Mucosa of descending colon (tissue), 3 donors: ENCODE data around the gene KCTD5. TPM values are rescaled to one million over a fixed set of nuclear protein-coding genes. Genes with fewer than 3 reads are reported as not detected.
"Not testable (repeated sequence)": the region's sequence is repeated elsewhere in the genome, so short reads cannot be mapped to it uniquely, and the experiment has no call there.

ENCODE experiments used
- ATAC-seq: fragments of 200-7000 bp; cut with Tn5 transposase; one replicate; pipeline ENCODE4 v1.9.1; 2020; ENCODE audit warnings: mild to moderate bottlenecking, moderate library complexity
- DNase-seq, 3 donors: peaks; one replicate each; pipeline ENCODE4 v3.0.0-alpha.2; 2020
- H3K36me3 ChIP-seq: fragments of 200-600 bp; one replicate; pipeline ENCODE4 v1.8.0; 2021; ENCODE audit warnings: low read depth, mild to moderate bottlenecking
- H3K4me1 ChIP-seq: fragments of 200-600 bp; one replicate; pipeline ENCODE4 v1.8.0; 2021; ENCODE audit warnings: low read depth, mild to moderate bottlenecking
- H3K4me3 ChIP-seq: fragments of 200-600 bp; one replicate; pipeline ENCODE4 v1.8.0; 2021; ENCODE audit warnings: mild to moderate bottlenecking
- H3K9me3 ChIP-seq: fragments of 200-600 bp; one replicate; pipeline ENCODE4 v1.8.0; 2021; ENCODE audit warnings: mild to moderate bottlenecking
- CTCF ChIP-seq: fragments of 200-600 bp; IDR thresholded peaks from one replicate; pipeline ENCODE4 v1.8.0; 2022; ENCODE audit warnings: antibody characterized with exemption, mild to moderate bottlenecking
- intact Hi-C, 2 donors: fragments of 100-400 bp; cut with DNase I in 1 of 2; cut with micrococcal nuclease in 1 of 2; formaldehyde crosslinking; loops; one replicate each; pipeline versions ENCODE4 v1.11.0 to v1.11.1; 2022; cut with DNase I, micrococcal nuclease
- total RNA-seq, 3 donors: library from RNA; stranded (reverse); fragmentation: NEBNext Ultra II Directional in 2 of 3; extraction: Animal tissue kit (Norgen Biotek cat#: 25700) in 2 of 3; gene quantifications; one replicate each; pipeline versions ENCODE4 v1.2.1 to v1.2.4, GENCODE V29; 2021 to 2023
- donor health status: DM: no; HTN: no; CAD: no; lungs with moderate emphysema.
- donor health status: DM: no; HTN: no; CAD: no.
- donor health status: DM: no; HTN: yes; CAD: no.

The KCTD5 gene
- total RNA-seq, 3 donors from 2014 or later, result 28.2 to 80.7 (median 48.5) TPM

DNA sequence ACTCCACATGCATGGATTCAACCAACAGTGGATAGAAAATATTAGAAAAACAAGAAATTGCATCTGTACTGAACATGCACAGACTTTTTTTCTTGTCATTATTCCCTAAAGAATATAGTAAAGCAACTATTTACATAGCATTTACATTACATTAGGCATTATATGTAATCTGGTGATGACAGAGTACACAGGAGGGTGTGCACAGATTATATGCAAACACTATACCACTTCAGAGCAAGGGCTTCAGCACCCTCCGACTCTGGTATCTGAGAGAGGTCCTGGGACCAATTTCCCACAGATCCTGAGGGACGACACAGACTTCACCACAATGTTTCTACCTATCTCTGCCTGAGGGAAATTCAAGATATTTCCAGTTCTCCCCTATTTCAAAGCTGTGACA lies 25.3 kb upstream of the KCTD5 start:
- TF ChIP-seq CTCF, result no peak
- DNase-seq, result no peak

DNA sequence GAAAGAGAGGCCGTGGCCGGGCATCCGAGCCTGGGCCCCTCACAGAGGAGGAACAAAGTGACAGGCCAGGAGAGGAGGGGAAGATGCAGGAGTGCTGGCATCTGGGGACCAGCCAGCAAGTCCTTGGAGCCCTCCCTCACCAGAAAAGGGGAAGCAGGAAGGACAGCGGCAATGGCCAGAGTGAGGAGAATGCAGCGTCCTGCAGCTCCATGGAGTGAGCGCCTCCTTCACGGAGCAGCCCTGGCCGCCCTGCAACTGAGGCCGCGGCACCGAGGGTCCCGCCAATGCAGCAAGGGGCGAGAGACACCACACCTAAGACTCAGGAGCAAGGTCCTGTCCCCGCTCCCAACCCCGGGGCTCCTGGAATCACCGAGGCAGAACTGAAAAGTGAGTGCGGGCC lies 24.5 kb upstream of the KCTD5 start:
- peaks cover 18% of the 10 kb centered on the region for H3K4me1 ChIP-seq
- H3K4me3 ChIP-seq, H3K9me3 ChIP-seq, DNase-seq, H3K36me3 ChIP-seq, ATAC-seq, intact Hi-C loops: not testable (repeated sequence)

More for the DNA sequence above, 25.3 kb upstream of the KCTD5 start:
- no peak overlapping the region for H3K4me3 ChIP-seq
- H3K4me1 ChIP-seq, result peaks cover 18% of the 10 kb centered on the region
- intact Hi-C loops, result no loop called here
- no peaks in the 10 kb centered on the region for H3K9me3 ChIP-seq
- peak; percentile 16 for ATAC-seq
- no peaks in the 10 kb centered on the region for H3K36me3 ChIP-seq

- ATAC-seq, result peak; percentile 83
- DNase-seq, result peak; percentile 40 to 74 (median 58)
- H3K36me3 ChIP-seq, intact Hi-C loops, H3K9me3 ChIP-seq, H3K4me3 ChIP-seq: not testable (repeated sequence)
- H3K4me1 ChIP-seq, result peaks cover 28% of the 10 kb centered on the region
Observed at GRCh38 chr16:2659560-2659959, 22.8 kb upstream of the KCTD5 start.

GRCh38 chr16:2660014-2660662 lies 22.2 kb upstream of the KCTD5 start:
- ATAC-seq, intact Hi-C loops: not testable (repeated sequence)

DNA sequence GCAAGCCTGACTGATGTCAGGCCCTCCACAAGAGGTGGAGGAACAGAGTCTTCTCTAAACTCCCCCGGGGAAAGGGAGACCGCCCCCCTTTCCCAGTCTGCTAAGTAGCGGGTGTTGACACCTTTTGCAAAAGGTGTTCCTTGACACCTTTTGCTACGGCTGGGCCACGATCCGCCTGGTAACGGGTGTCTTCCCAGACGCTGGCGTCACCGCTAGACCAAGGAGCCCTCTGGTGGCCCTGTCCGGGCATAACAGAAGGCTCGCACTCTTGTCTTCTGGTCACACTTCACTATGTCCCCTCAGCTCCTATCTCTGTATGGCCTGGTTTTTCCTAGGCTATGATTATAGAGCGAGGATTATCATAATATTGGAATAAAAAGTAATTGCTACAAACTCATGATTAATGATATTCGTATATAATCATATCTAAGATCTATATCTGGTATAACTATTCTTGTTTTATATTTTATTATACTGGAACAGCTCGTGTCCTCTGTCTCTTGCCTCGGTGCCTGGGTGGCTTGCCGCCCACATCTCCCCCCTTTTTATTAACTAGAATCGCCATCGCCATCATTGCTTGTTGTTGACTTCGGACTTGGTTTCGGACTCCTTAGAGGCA lies 21.5 kb upstream of the KCTD5 start:
- H3K9me3 ChIP-seq, intact Hi-C loops, ATAC-seq, H3K4me3 ChIP-seq, H3K36me3 ChIP-seq: not testable (repeated sequence)
- peak in 2 of 3 donors; percentile 25 to 63 for DNase-seq
- H3K4me1 ChIP-seq, result peaks cover 32% of the 10 kb centered on the region

More at GRCh38 chr16:2660014-2660662, 22.2 kb upstream of the KCTD5 start:
- H3K4me1 ChIP-seq, result peaks cover 32% of the 10 kb centered on the region
- H3K4me3 ChIP-seq, H3K9me3 ChIP-seq, H3K36me3 ChIP-seq, DNase-seq: not testable (repeated sequence)

DNA sequence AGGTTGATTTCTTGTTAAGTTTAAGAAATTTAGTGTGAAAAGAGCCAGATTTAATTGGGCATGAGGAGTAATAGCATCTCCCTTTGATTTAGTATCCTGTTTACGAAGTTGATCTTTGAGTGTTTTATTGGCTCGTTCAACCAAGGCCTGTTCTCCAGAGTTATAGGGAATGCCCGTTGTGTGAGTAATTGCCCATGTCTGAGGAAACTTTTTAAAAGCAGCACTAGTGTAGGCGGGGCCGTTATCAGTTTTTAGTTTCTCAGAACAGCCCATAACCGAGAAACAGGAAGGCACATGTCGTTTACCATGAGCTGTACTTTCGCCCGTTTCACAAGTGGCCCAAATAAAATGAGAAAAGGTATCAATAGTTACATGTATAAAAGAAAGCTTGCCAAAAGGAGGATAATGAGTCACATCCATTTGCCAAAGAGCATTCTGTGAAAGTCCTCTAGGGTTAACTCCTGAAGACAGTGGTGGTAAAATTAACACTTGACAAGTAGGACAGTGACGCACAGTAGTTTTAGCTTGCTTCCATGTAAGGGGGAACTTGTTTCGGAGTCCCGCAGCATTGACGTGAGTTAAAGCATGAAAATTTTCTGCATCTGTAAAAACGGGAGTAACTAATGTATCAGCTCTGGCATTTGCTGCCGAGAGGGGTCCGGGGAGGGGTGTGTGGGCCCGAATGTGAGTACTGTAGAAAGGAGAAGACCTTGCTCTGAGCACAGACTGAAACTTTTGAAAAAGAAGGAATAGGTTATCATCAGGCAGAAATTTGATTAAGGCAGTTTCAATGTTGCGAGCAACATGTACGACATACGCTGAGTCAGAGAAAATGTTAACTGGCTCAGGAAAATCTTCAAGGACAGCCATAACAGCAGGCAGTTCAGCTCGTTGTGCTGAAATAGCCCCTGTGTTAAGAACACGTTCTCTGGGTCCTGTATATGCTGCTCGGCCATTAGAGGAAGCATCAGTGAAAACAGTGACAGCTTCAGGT lies 18.5 kb upstream of the KCTD5 start:
- Histone ChIP-seq H3K9me3 (no peaks in the 10 kb centered on the region), H3K36me3 (no peaks in the 10 kb centered on the region), H3K4me1 (peaks cover 25% of the 10 kb centered on the region), H3K4me3 (no peak overlapping the region)
- DNase-seq (peak in 1 of 3 donors; percentile 57), ATAC-seq (peak; percentile 87)
- no peak for TF ChIP-seq CTCF
- intact Hi-C loops, result no loop called here

GRCh38 chr16:2664574-2664982 lies 17.7 kb upstream of the KCTD5 start:
- peaks cover 21% of the 10 kb centered on the region for H3K4me1 ChIP-seq
- no peaks in the 10 kb centered on the region for H3K9me3 ChIP-seq
- intact Hi-C loops, result no loop called here
- DNase-seq (no peak), ATAC-seq (no peak)
- H3K36me3 ChIP-seq, result no peaks in the 10 kb centered on the region
- TF ChIP-seq CTCF, result no peak
- no peak overlapping the region for H3K4me3 ChIP-seq

DNA sequence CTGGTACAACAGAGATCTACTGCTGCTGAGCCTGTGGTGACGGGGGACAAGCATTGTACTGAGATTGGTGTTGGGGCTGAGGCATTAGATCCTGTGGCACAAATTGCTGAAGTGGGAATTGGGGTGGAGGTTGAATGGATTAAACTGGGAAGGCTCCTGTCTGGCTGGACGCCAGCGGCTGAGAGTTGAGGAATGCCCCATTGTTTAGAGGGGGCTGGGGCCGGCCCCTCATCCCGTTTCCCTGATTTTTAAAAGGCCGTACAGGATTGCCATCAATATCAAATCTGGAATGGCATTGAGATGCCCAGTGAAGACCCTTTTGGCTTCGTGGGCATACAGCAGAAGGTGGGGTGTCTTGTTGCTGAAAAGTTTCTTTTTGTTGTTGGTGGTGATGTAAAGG lies 15.7 kb upstream of the KCTD5 start:
- DNase-seq, intact Hi-C loops, H3K9me3 ChIP-seq, H3K4me3 ChIP-seq, ATAC-seq, H3K36me3 ChIP-seq: not testable (repeated sequence)
- peaks cover 21% of the 10 kb centered on the region for H3K4me1 ChIP-seq

DNA sequence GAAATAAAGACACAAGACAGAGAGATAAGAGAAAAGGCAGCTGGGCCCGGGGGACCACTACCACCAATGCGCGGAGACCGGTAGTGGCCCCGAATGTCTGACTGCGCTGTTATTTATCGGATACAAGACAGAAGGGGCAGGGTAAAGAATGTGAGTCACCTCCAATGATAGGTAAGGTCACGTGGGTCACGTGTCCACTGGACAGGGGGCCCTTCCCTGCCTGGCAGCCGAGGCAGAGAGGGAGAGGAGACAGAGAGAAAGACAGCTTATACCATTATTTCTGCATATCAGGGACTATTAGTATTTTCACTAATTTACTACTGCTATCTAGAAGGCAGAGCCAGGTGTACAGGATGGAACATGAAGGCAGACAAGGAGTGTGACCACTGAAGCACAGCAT lies 12.7 kb upstream of the KCTD5 start:
- peaks cover 25% of the 10 kb centered on the region for H3K4me1 ChIP-seq
- ATAC-seq, H3K4me3 ChIP-seq, DNase-seq, H3K36me3 ChIP-seq, intact Hi-C loops, H3K9me3 ChIP-seq: not testable (repeated sequence)
